ENCODE data around the gene SRGAP1. TPM values are rescaled to one million over a fixed set of nuclear protein-coding genes. Genes with fewer than 3 reads are reported as not detected.
"Not testable (repeated sequence)": the region's sequence is repeated elsewhere in the genome, so short reads cannot be mapped to it uniquely, and the experiment has no call there.

The SRGAP1 gene
- total RNA-seq, 3 donors from 2014 or later (not counting 1 experiment from before 2014, with no cell fraction given), result 0.10 to 0.49 (median 0.16) TPM

DNA sequence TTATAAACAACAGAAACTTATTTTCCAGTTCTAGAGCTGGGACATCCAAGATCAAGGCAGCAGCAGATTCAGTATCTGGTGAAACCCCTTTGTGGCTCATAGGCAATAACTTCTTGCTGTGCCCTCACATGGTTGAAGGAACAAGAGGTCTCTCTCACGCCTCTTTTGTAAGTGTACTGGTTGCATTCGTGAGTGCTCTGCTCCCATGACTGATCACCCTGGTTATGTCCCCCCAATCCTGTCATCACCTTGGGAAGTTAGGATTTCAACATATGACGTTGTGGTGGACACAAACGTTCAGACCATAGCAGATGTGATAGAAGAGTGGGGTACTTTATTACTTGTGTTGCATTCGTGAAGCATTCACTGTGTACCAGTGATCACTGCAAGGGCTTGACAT lies 184.0 kb downstream of the SRGAP1 start:
- no peaks in the 10 kb centered on the region for H3K36me3 Mint-ChIP-seq
- TF ChIP-seq, protein P1, sequence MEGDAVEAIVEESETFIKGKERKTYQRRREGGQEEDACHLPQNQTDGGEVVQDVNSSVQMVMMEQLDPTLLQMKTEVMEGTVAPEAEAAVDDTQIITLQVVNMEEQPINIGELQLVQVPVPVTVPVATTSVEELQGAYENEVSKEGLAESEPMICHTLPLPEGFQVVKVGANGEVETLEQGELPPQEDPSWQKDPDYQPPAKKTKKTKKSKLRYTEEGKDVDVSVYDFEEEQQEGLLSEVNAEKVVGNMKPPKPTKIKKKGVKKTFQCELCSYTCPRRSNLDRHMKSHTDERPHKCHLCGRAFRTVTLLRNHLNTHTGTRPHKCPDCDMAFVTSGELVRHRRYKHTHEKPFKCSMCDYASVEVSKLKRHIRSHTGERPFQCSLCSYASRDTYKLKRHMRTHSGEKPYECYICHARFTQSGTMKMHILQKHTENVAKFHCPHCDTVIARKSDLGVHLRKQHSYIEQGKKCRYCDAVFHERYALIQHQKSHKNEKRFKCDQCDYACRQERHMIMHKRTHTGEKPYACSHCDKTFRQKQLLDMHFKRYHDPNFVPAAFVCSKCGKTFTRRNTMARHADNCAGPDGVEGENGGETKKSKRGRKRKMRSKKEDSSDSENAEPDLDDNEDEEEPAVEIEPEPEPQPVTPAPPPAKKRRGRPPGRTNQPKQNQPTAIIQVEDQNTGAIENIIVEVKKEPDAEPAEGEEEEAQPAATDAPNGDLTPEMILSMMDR (IDR thresholded peaks at IDR 0.05), result no peak
- ATAC-seq (peak in 1 of 3 donors; percentile 21), DNase-seq (no peak)
- H3K27ac Mint-ChIP-seq, result no peak overlapping the region
- no peaks in the 10 kb centered on the region for H3K36me3 ChIP-seq (ENCODE audit: control insufficient read depth, insufficient read depth, low read length)
- no peaks in the 10 kb centered on the region for H3K4me1 ChIP-seq (ENCODE audit: control insufficient read depth, insufficient read depth, low read length)
- 90% methylated on average over 2 of the region's 5 CpGs for WGBS (ENCODE audit: insufficient coverage)
- H3K9me3 ChIP-seq (ENCODE audit: control insufficient read depth, insufficient read depth, low read length), result no peaks in the 10 kb centered on the region
- intact Hi-C loops (cut with micrococcal nuclease), result no loop called here
- no peak overlapping the region for H3K27ac ChIP-seq (ENCODE audit: low read length)
- H3K4me3 ChIP-seq (ENCODE audit: low read length), result no peak overlapping the region
- no peak overlapping the region for H3K4me3 Mint-ChIP-seq
- H3K27me3 Mint-ChIP-seq (ENCODE audit: low read depth in 2 of 2), result no peaks in the 10 kb centered on the region
- H3K4me1 Mint-ChIP-seq, result no peaks in the 10 kb centered on the region
- no peaks in the 10 kb centered on the region for H3K9me3 Mint-ChIP-seq
- no peaks in the 10 kb centered on the region for H3K27me3 ChIP-seq (ENCODE audit: control insufficient read depth, insufficient read depth, low read length)

DNA sequence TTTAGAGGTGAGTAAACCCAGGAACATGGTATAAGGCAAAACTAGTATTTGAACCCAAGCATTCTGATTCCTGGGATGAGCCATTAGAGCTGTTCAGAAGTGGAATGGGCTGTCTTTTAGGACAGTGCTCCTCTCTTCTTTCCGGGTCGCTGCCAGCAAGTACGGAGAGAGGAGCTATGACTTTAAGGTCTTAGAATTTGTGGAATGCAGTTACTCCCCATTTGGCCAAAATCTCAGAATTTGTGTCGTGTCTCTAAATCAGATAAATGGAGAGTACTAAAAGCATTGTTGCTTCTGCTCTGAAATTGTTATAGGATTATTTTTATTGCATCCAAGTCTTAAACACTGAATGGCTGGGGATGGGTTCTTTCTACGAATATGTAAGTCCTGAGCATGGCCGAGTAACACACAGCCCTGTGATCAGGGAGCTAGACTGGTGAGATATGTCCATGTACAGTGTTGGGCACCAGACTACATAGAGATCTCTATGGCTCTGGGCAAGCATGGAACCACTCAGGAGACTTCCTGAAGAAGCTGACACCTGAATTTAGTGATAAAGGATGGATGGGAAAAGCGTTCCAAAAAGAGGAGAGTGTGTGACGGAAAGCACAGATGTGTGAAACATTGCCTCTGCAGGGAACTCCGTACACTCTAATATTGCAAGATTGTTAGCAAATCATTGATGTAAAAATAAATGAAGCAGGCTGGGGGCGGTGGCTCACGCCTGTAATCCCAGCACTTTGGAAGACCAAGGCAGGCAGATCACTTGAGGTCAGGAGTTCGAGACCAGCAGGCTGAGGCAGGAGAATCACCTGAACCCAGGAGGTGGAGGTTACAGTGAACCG lies 184.7 kb downstream of the SRGAP1 start:
- H3K4me1 ChIP-seq (ENCODE audit: control insufficient read depth, insufficient read depth, low read length), result no peaks in the 10 kb centered on the region
- H3K27ac ChIP-seq (ENCODE audit: low read length), result no peak overlapping the region
- Mint-ChIP-seq H3K36me3 (no peaks in the 10 kb centered on the region), H3K27me3 (ENCODE audit: low read depth in 2 of 2) (peaks cover 0 to 3% of the 10 kb centered on the region in 2 donors), H3K4me3 (no peak overlapping the region), H3K4me1 (no peaks in the 10 kb centered on the region), H3K9me3 (no peaks in the 10 kb centered on the region), H3K27ac (no peak overlapping the region)
- intact Hi-C loops (cut with micrococcal nuclease), result no loop called here
- no peak for DNase-seq
- no peaks in the 10 kb centered on the region for H3K36me3 ChIP-seq (ENCODE audit: control insufficient read depth, insufficient read depth, low read length)
- no peaks in the 10 kb centered on the region for H3K9me3 ChIP-seq (ENCODE audit: control insufficient read depth, insufficient read depth, low read length)
- WGBS (ENCODE audit: insufficient coverage), result 90% methylated on average over 12 of the region's 13 CpGs
- no peak overlapping the region for H3K4me3 ChIP-seq (ENCODE audit: low read length)
- no peaks in the 10 kb centered on the region for H3K27me3 ChIP-seq (ENCODE audit: control insufficient read depth, insufficient read depth, low read length)
- TF ChIP-seq, protein P1 (IDR thresholded peaks at IDR 0.05), result no peak
- ATAC-seq, result no peak

DNA sequence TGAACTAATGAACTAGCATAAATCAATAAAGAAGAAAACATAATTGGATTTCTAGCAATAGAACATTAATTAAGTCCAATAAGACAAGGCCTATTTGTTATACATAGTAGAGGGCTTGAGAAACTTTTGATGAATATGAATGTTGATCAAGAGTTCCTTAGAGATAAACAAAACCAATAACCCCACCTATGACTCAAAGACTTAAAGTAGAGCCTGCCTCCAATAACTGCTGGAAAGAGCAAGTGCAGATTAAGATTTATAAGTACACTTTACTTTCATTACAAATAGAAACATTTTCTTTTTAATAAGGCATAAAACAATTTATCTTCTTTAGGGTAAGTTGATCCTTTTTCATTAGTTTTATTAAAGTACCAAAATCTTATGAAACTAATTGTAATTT lies 185.7 kb downstream of the SRGAP1 start:
- no peak for DNase-seq
- Histone ChIP-seq H3K36me3 (ENCODE audit: control insufficient read depth, insufficient read depth, low read length) (no peaks in the 10 kb centered on the region), H3K9me3 (ENCODE audit: control insufficient read depth, insufficient read depth, low read length) (no peaks in the 10 kb centered on the region), H3K27me3 (ENCODE audit: control insufficient read depth, insufficient read depth, low read length) (no peaks in the 10 kb centered on the region), H3K4me1 (ENCODE audit: control insufficient read depth, insufficient read depth, low read length) (no peaks in the 10 kb centered on the region), H3K4me3 (ENCODE audit: low read length) (no peak overlapping the region), H3K27ac (ENCODE audit: low read length) (no peak overlapping the region)
- H3K27me3 Mint-ChIP-seq (ENCODE audit: low read depth in 2 of 2), result peaks cover 0 to 5% of the 10 kb centered on the region in 2 donors
- H3K36me3 Mint-ChIP-seq, result no peaks in the 10 kb centered on the region
- no peak overlapping the region for H3K27ac Mint-ChIP-seq
- H3K4me1 Mint-ChIP-seq, result no peaks in the 10 kb centered on the region
- intact Hi-C loops (cut with micrococcal nuclease), result no loop called here
- H3K4me3 Mint-ChIP-seq, result no peak overlapping the region
- TF ChIP-seq, protein P1 (IDR thresholded peaks at IDR 0.05), result no peak
- no peak for ATAC-seq
- H3K9me3 Mint-ChIP-seq, result no peaks in the 10 kb centered on the region

DNA sequence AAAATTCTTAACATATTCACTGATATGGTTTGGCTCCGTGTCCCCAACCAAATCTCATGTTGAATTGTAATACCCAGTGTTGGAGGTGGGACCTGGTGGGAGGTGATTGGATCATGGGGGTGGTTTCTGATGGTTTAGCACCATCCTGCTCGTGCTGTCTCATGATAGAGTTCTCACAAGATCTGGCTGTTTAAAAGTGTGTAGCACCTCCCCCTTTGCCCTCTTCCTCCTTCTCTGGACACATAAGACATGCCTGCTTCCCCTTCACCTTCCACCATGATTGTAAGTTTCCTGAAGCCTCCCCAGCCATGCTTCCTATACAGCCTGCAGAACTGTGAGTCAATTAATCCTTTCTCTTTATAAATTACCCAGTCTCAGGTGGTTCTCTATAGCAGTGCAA lies 189.6 kb downstream of the SRGAP1 start:
- H3K27me3 ChIP-seq (ENCODE audit: control insufficient read depth, insufficient read depth, low read length); H3K9me3 Mint-ChIP-seq; H3K27ac Mint-ChIP-seq; H3K4me1 Mint-ChIP-seq; H3K27me3 Mint-ChIP-seq (ENCODE audit: low read depth in 2 of 2); H3K36me3 ChIP-seq (ENCODE audit: control insufficient read depth, insufficient read depth, low read length); H3K4me1 ChIP-seq (ENCODE audit: control insufficient read depth, insufficient read depth, low read length); intact Hi-C loops (cut with micrococcal nuclease); H3K36me3 Mint-ChIP-seq; H3K27ac ChIP-seq (ENCODE audit: low read length); H3K4me3 ChIP-seq (ENCODE audit: low read length); H3K9me3 ChIP-seq (ENCODE audit: control insufficient read depth, insufficient read depth, low read length); ATAC-seq; H3K4me3 Mint-ChIP-seq; DNase-seq: not testable (repeated sequence)
- WGBS (ENCODE audit: insufficient coverage), result 71% methylated on average over 2 of the region's 2 CpGs

All from natural killer cell (primary cell).